Measurements from ENCODE around the gene FBXW11.
"Not testable (repeated sequence)": the region's sequence is repeated elsewhere in the genome, so short reads cannot be mapped to it uniquely, and the experiment has no call there.

Gene FBXW11

GRCh38 chr5:171906066-171906570, 100.3 kb downstream of the FBXW11 start:
- no peak for DNase-seq

GRCh38 chr5:171904886-171905285, 101.6 kb downstream of the FBXW11 start:
- no peak for DNase-seq

- no peak for DNase-seq
These were observed 104.7 kb downstream of the FBXW11 start for GRCh38 chr5:171901764-171902163.

- DNase-seq, result no peak
These were observed 106.6 kb downstream of the FBXW11 start for GRCh38 chr5:171899792-171900191.

- DNase-seq, result no peak
These were observed 107.6 kb downstream of the FBXW11 start for GRCh38 chr5:171898879-171899278.

GRCh38 chr5:171898386-171898785, 108.1 kb downstream of the FBXW11 start:
- DNase-seq, result no peak

- no peak for DNase-seq
These were observed 109.2 kb downstream of the FBXW11 start for GRCh38 chr5:171897231-171897630.

- DNase-seq, result no peak
These were observed 111.4 kb downstream of the FBXW11 start for GRCh38 chr5:171895081-171895480.

- DNase-seq, result no peak
These were observed 113.0 kb downstream of the FBXW11 start for GRCh38 chr5:171893290-171893886.

- DNase-seq, result no peak
These were observed 114.8 kb downstream of the FBXW11 start for GRCh38 chr5:171891595-171891994.

- no peak for DNase-seq
These were observed 115.3 kb downstream of the FBXW11 start for GRCh38 chr5:171891150-171891549.

- no peak for DNase-seq
These were observed 118.4 kb downstream of the FBXW11 start for GRCh38 chr5:171888051-171888481.

- not testable (repeated sequence) for DNase-seq
These were observed 120.4 kb downstream of the FBXW11 start for GRCh38 chr5:171886037-171886436.

GRCh38 chr5:171882118-171882517, 124.3 kb downstream of the FBXW11 start:
- DNase-seq, result no peak

GRCh38 chr5:171874234-171874633, 132.2 kb downstream of the FBXW11 start:
- no peak for DNase-seq

GRCh38 chr5:171872666-171873065, 133.8 kb downstream of the FBXW11 start:
- DNase-seq, result no peak

- DNase-seq, result no peak
These were observed 134.7 kb downstream of the FBXW11 start for GRCh38 chr5:171871711-171872110.

- no peak for DNase-seq
These were observed 136.5 kb downstream of the FBXW11 start for GRCh38 chr5:171869956-171870355.

GRCh38 chr5:171868236-171868635, 138.2 kb downstream of the FBXW11 start:
- DNase-seq, result no peak

GRCh38 chr5:171867786-171868185, 138.7 kb downstream of the FBXW11 start:
- no peak for DNase-seq

GRCh38 chr5:171865471-171865870, 141.0 kb downstream of the FBXW11 start:
- no peak for DNase-seq

- no peak for DNase-seq
These were observed 142.5 kb downstream of the FBXW11 start for GRCh38 chr5:171863935-171864334.

GRCh38 chr5:171862624-171863023, 143.8 kb downstream of the FBXW11 start:
- DNase-seq, result no peak

GRCh38 chr5:171861381-171861780, 145.1 kb downstream of the FBXW11 start:
- no peak for DNase-seq

GRCh38 chr5:171858303-171858702, 148.1 kb downstream of the FBXW11 start:
- DNase-seq, result no peak
